ENCODE data around the gene RUFY4.

DNA sequence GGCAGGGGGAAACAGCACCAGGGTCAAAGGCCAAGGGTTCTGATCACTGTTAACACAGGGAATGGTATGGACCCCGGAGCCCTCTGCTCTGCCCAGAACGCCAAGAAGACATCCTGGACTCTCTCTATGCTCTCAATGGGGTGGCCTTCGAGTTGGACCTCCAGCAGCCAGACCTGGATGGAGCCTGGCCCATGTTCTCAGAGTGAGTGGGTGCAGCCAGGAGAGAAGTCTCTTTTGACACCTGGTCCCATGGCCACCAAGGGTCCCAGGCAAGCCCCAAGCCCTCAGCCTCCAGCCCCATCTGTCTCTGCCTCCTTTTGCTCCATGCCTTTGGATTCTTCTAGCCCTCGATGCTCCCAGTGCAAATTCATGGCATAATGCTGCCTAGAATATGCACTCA lies 4.1 kb downstream of the RUFY4 start:
- no peak for TF ChIP-seq CTCF (IDR thresholded peaks at IDR 0.05; ENCODE audit: extremely low read depth in 1 of 2, insufficient read depth in 1 of 2, low read depth in 1 of 2, low read length in 2 of 2)
- no peak for TF ChIP-seq JUN (IDR thresholded peaks at IDR 0.05; ENCODE audit: borderline replicate concordance, insufficient read depth, insufficient read length, low read depth)
- TF ChIP-seq EZH2 (IDR thresholded peaks at IDR 0.05; ENCODE audit: borderline replicate concordance, low read depth, low read length, severe bottlenecking), result no peak
- no peak for TF ChIP-seq MYC (IDR thresholded peaks at IDR 0.05; ENCODE audit: low read depth, low read length)
- TF ChIP-seq, protein P1, sequence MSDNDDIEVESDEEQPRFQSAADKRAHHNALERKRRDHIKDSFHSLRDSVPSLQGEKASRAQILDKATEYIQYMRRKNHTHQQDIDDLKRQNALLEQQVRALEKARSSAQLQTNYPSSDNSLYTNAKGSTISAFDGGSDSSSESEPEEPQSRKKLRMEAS (IDR thresholded peaks at IDR 0.05; ENCODE audit: insufficient read depth, insufficient read length), result no peak
- no peak for TF ChIP-seq POLR2A (IDR thresholded peaks at IDR 0.05; ENCODE audit: low read depth, low read length)
- TF ChIP-seq POLR2AphosphoS5 (IDR thresholded peaks at IDR 0.05; ENCODE audit: insufficient read depth, low read depth, low read length), result no peak
- no peak for TF ChIP-seq FOS (IDR thresholded peaks at IDR 0.05; ENCODE audit: borderline replicate concordance, insufficient read depth, low read length)
- TF ChIP-seq GATA2 (IDR thresholded peaks at IDR 0.05; ENCODE audit: insufficient read depth, insufficient read length, low read depth, low read length), result no peak

All from endothelial cell of umbilical vein (primary cell).